ENCODE data around the gene CFAP54.
A peak's percentile ranks its signal among the peaks of the same experiment; 100 is the strongest.

The CFAP54 gene

DNA sequence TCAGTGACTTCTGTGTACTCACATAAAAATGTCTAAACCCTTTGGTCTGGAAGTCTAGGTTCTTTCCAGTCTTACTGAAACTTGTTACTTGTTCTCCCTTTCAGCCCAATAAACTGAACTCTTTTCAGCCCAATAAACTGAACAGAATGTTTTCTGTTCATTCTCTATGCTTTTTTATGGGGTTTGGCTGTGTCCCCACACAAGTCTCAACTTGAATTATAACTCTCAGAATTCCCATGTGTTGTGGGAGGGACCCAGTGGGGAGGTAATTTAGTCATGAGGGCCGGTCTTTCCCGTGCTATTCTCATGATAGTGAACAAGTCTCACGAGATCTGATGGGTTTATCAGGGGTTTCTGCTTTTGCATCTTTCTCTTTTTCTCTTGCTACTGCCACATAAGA is 402.7 kb downstream of the CFAP54 start:
- no peak for ATAC-seq
- DNase-seq, result no peak

DNA sequence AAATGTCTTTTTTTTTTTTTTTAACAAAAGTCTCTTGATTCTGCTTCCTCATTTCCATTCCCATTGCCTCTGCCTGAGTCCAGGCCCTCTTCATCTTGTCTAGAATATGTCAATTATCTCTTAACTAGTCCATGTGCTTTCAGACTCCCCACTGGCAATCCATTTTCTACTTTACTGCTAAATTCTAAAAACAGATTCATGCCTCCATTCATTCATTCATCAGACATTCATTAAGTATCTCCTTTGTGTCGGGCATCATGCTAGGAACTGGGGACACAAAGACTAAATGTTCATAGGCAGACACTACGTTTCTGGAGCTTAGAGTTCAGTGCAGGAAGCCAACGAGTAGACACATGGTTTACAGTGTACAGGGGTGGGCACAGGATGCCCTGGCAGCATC is 408.0 kb downstream of the CFAP54 start:
- ATAC-seq, result no peak
- no peak for DNase-seq

DNA sequence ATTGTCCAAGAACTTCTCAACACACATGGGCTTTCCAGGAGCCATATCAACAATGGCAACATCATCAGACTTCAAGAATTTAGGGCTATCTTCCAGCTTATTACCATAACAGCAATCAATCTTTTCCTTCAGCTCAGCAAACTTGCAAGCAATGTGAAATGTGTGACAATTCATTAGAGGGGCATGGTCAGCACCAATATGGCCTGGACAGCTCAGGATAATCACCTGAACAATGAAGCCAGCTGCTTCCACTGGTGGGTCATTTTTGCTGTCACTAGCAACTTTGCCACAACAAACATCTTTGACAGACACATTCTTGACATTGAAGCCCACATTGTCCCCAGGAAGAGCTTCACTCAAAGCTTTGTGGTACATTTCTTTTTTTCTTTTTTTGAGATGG is 411.8 kb downstream of the CFAP54 start:
- ATAC-seq, result no peak
- DNase-seq, result no peak

DNA sequence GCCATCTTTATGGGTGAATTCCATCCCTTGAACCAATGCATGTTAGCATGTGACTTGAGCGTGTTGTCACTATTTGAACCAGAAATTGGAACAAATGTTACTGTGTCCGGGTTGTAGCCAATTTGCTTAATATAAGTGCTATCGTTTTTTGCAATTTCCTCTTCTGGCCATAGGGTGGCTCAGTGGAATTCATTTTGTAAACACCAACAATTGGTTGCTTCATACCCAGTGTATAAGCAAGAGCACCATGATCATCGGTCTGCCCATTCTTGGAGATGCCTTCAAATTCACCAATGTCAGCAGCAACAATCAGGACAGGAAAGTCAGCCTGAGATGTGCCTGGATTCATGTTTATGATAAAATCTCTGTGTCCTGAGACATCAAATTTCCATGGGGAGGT is 412.7 kb downstream of the CFAP54 start:
- ATAC-seq (no peak), DNase-seq (no peak)

DNA sequence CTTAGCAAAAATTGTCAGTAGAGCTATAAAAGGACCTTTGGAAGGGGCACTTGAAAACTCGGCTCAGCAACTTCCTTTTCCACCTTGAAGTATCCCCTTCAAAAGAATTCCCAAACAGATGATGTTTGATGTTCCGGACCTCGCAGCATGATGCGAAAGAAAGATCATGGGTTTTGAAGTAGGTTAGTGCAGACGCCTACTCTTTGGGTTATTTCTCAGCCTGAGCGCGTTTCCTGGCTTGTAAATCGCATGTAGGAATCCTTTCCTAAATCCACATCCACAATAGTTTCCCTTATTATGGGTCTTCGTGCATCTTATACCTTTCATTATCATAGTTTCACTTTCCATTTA is 417.1 kb downstream of the CFAP54 start:
- ATAC-seq (no peak), DNase-seq (peak; percentile 7)

DNA sequence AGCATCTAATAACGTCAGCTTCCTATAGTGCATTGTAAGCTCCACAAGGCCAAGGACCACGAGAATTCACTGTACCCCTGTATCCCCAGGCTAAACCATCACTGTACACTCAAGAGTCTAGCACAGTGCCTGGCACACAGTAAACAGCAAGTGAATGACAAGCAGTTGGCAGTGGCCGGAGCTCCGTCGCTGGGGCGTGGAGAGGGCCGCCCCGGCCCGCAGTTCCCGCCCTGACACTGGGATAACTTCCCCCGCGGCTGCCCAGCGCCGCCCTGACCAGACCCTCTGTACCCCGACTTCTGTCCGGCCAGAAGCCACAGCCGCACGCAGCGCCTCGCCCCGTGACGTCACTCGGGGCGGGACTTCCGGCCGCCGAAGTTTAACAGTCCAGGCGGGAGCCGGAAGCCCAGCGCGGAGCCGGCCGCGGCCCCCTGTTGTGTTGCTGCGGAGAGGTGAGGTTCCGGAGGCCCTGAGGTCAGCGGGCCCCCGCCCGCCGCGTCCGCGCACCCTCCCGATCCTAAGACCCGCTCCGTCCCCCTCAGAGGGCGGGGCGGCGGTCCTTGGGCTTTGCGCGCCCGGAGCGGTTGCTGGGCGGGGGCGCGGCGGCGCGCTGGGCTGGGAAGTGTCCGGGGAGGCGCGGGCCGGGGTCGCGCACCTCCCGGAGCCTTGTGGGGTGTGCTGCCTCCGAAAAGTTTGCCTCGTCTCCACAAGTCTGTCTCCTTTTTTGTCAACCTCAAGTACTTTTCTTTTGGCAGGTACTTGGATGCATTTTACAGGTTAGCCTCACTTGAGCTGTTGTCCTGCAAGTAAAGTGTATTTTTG is 417.7 kb downstream of the CFAP54 start, which contains the start of gene NEDD1:
NEDD1 (plus strand) TSS at position 409 of the 822 bp plus-strand sequence. CDS start 2,503 bp downstream, outside the sequence.
- DNase-seq (peak; percentile 90), ATAC-seq (peak; percentile 90)

DNA sequence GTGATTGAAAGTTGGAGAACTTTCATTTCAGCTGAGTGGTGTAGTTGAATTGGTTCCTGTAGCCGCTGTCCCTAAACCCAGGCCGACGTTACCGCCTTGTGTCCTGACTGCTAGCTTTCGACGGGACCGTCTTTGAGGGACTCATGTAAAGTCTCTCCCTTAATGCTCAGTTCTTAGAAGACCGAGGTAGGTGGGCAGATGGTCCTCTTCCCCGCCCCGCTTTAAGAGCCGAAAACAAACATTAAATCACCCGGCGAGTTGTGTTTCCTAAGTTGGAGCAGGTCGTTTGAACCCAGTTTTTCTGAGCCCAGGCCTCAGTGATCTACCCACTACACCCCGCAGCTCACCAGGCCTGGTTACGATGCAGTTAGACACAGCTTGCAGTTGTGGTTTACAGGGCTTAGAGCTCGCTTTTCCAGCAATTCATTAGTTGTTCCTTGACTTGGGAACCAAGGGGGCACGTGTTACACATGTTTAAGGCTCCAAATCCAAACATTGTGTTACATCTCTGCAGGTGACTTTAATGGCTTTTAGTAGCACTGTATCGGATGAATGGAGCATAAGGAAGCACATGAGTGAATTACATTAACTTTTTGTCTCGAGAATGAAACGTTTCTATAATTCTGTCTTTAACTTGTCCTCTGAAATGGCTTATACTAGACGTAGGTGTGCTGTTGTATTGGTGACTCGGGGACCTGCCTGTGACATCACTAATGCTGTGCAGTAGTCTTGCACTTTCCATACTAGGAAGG is 418.5 kb downstream of the CFAP54 start:
- DNase-seq (peak; percentile 27), ATAC-seq (peak; percentile 37)

DNA sequence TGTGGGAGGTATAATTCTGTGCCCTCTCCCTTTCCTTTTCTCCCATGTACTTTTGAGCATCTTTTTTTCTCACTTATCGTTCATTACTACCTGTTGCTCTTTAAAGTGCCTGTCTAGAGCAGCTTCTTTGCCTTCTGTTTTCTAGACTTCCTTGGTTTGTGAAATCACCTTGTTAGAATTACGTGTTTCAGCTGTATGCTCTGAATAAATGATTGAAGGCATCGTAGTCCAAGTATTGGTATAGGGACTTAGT is 419.0 kb downstream of the CFAP54 start:
- ATAC-seq, result no peak
- no peak for DNase-seq

DNA sequence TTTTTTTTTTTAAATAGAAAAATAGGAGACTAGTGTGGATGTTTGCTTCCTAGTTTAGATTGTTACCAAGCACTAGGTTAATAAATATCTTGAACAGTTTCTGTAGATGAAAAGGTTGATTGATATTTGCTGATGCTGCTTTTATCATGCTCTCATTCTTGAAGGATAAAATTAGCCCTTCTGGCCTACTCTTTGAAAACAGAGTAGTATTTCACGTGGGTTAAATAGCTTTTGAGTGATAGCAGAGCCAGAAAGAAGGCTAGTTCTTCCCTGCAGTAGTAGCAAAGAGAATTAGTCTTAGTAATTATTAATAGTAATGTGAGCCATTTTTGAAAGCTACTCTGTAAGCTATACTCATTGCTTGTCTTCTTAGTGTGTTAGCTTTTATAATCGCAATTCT is 422.9 kb downstream of the CFAP54 start:
- ATAC-seq, result no peak
- no peak for DNase-seq

DNA sequence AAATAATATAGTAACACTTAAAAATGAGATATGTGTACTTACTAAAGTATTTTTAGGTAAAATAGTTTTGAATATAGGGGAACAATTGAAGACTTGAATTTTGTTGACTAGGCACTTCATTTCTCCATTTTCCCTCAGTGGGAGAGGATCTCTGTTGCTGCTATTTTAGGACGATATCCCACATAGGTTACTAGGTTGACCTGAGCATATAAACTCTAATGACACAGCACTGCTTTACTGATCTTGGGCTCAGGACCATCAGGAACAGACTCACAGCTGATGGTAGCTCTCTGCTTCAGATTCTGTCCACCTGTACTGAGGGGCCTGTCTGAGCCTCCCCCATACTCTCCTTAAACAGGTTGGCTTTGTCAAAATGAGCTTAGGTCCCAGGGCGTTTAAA is 423.6 kb downstream of the CFAP54 start:
- no peak for DNase-seq
- ATAC-seq, result no peak

DNA sequence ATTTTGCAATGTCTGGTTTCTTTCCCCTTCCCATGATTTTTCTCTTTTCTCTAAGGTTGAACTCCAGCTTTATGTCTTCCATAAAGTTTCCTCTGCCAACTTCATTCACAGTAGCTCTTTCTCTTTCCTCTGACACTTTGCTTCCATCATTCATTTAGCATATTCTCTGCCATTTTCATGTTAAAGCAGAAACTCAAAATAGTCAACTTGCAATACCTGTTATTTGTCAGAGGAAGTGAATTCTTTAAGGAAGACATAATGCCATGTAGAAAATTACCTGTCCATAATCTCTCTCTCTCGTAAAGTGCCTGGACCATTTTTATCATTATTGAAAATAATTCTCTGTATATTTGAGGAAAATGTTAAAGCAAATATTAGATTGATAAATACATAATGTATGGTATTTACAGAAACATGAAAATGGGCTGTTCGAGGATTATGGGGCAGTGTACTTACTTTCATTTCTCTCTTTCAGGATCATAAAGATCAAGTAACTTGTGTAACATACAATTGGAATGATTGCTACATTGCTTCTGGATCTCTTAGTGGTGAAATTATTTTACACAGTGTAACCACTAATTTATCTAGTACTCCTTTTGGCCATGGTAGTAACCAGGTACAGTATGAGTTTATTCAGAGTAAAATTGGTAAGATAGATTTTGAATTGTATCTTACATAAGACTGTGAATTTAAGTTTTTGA is 430.3 kb downstream of the CFAP54 start:
- DNase-seq (no peak), ATAC-seq (no peak)
